Left forelimb (tissue), 1 donor: ENCODE measurements around the gene MGAT3.
"Not testable (repeated sequence)": the region's sequence is repeated elsewhere in the genome, so short reads cannot be mapped to it uniquely, and the experiment has no call there.

Source experiments
- DNase-seq: peaks from one replicate; pipeline ENCODE4 v3.0.0-alpha.2; 2018; ENCODE audit warnings: low spot score

MGAT3 gene

GRCh38 chr22:39515266-39516050 is 58.6 kb downstream of the MGAT3 start:
- DNase-seq = no peak

- DNase-seq = no peak
Measured at GRCh38 chr22:39517470-39517869, 60.7 kb downstream of the MGAT3 start.

GRCh38 chr22:39518144-39518786 is 61.5 kb downstream of the MGAT3 start:
- no peak for DNase-seq

- no peak for DNase-seq
Measured at GRCh38 chr22:39518996-39519680, 62.3 kb downstream of the MGAT3 start.

- DNase-seq = peak; percentile 98
Measured at GRCh38 chr22:39519681-39520225, 62.9 kb downstream of the MGAT3 start.

- peak; percentile 87 for DNase-seq
Measured at GRCh38 chr22:39520226-39521105, 63.7 kb downstream of the MGAT3 start, which contains the start of gene ATF4. ATF4 (plus strand) TSS chr22:39520562; CDS start chr22:39521446, 884 bp downstream.

GRCh38 chr22:39521106-39521885 is 64.5 kb downstream of the MGAT3 start:
- not testable (repeated sequence) for DNase-seq

- DNase-seq = not testable (repeated sequence)
Measured at GRCh38 chr22:39522091-39522490, 65.3 kb downstream of the MGAT3 start.

- no peak for DNase-seq
Measured at GRCh38 chr22:39522567-39523300, 65.9 kb downstream of the MGAT3 start.

- no peak for DNase-seq
Measured at GRCh38 chr22:39524089-39524752, 67.4 kb downstream of the MGAT3 start.

- no peak for DNase-seq
Measured at GRCh38 chr22:39524753-39525657, 68.2 kb downstream of the MGAT3 start.

GRCh38 chr22:39525658-39525975 is 68.8 kb downstream of the MGAT3 start:
- no peak for DNase-seq

GRCh38 chr22:39526736-39527171 is 69.9 kb downstream of the MGAT3 start:
- DNase-seq = no peak

GRCh38 chr22:39527481-39527961 is 70.7 kb downstream of the MGAT3 start:
- no peak for DNase-seq

- DNase-seq = no peak
Measured at GRCh38 chr22:39528080-39528661, 71.4 kb downstream of the MGAT3 start.

- DNase-seq = peak; percentile 91
Measured at GRCh38 chr22:39528681-39529486, 72.1 kb downstream of the MGAT3 start.

GRCh38 chr22:39529487-39529851 is 72.7 kb downstream of the MGAT3 start:
- no peak for DNase-seq
